Medulla oblongata (tissue), 1 donor: ENCODE measurements around the gene TRAF3IP1.
A peak's percentile ranks its signal among the peaks of the same experiment; 100 is the strongest.

ENCODE experiments used
- DNase-seq: peaks from one replicate; pipeline ENCODE4 v3.0.0-alpha.2; 2015; ENCODE audit errors: extremely low spot score

Gene TRAF3IP1

GRCh38 chr2:238287737-238288649, 32.3 kb upstream of the TRAF3IP1 start, which contains the start of gene PER2:
Gene PER2 (minus strand): TSS chr2:238288610. CDS start chr2:238277936, 10,674 bp downstream.
- DNase-seq: peak; percentile 83

GRCh38 chr2:238288650-238289573, 31.4 kb upstream of the TRAF3IP1 start:
- DNase-seq: peak; percentile 98

- no peak for DNase-seq
These were observed 30.7 kb upstream of the TRAF3IP1 start for GRCh38 chr2:238289574-238289973.

GRCh38 chr2:238290091-238290509, 30.2 kb upstream of the TRAF3IP1 start:
- peak; percentile 87 for DNase-seq

- no peak for DNase-seq
These were observed 29.4 kb upstream of the TRAF3IP1 start for GRCh38 chr2:238290715-238291549.

GRCh38 chr2:238291550-238292281, 28.6 kb upstream of the TRAF3IP1 start:
- DNase-seq: no peak

- DNase-seq: no peak
These were observed 26.3 kb upstream of the TRAF3IP1 start for GRCh38 chr2:238294046-238294392.

- DNase-seq: no peak
These were observed 25.8 kb upstream of the TRAF3IP1 start for GRCh38 chr2:238294393-238295143.

GRCh38 chr2:238295144-238296112, 24.9 kb upstream of the TRAF3IP1 start:
- no peak for DNase-seq

GRCh38 chr2:238296638-238297457, 23.5 kb upstream of the TRAF3IP1 start:
- no peak for DNase-seq

- no peak for DNase-seq
These were observed 20.5 kb upstream of the TRAF3IP1 start for GRCh38 chr2:238299803-238300202.

GRCh38 chr2:238302087-238302486, 18.2 kb upstream of the TRAF3IP1 start:
- DNase-seq: no peak

- no peak for DNase-seq
These were observed 17.6 kb upstream of the TRAF3IP1 start for GRCh38 chr2:238302751-238303150.

- no peak for DNase-seq
These were observed 16.2 kb upstream of the TRAF3IP1 start for GRCh38 chr2:238304116-238304515.

- DNase-seq: no peak
These were observed 15.0 kb upstream of the TRAF3IP1 start for GRCh38 chr2:238305092-238305862.

- no peak for DNase-seq
These were observed 14.2 kb upstream of the TRAF3IP1 start for GRCh38 chr2:238305965-238306671.

- no peak for DNase-seq
These were observed 13.7 kb upstream of the TRAF3IP1 start for GRCh38 chr2:238306672-238306998.
